Thyroid gland (tissue), 4 donors: ENCODE results near the gene REEP1. TPM values are rescaled to one million over a fixed set of nuclear protein-coding genes. Genes with fewer than 3 reads are reported as not detected.
A peak's percentile ranks its signal among the peaks of the same experiment; 100 is the strongest.

Source experiments
- DNase-seq, 2 donors: peaks; one replicate each; pipeline ENCODE4 v3.0.0-alpha.2; 2019
- H3K27ac ChIP-seq, 3 donors: fragments of 200-600 bp; sonication (generic); 1 replicate in 2 of 3; 2 replicates in 1 of 3; pipeline ENCODE4 v1.5.1; 2016 to 2019; ENCODE audit warnings: mild to moderate bottlenecking in 1 of 3, moderate library complexity in 1 of 3
- H3K27me3 ChIP-seq: fragments of 200-600 bp; sonication (generic); one replicate; pipeline ENCODE4 v1.5.1; 2019
- H3K36me3 ChIP-seq, 2 donors: fragments of 200-600 bp; sonication (generic); one replicate each; pipeline ENCODE4 v1.5.1; 2016 to 2019
- H3K4me1 ChIP-seq, 2 donors: fragments of 200-600 bp; sonication (generic); one replicate each; pipeline ENCODE4 v1.5.1; 2017 to 2019
- H3K4me3 ChIP-seq, 3 donors: fragments of 200-600 bp; sonication (generic); replicated peaks in 1 of 3; 1 replicate in 2 of 3; 2 replicates in 1 of 3; pipeline ENCODE4 v1.5.1; 2016; ENCODE audit warnings: mild to moderate bottlenecking in 1 of 3
- H3K9me3 ChIP-seq: fragments of 200-600 bp; sonication (generic); one replicate; pipeline ENCODE4 v1.5.1; 2017
- POLR2A ChIP-seq, 2 donors: fragments of 450-650 bp; IDR thresholded peaks; one replicate each; pipeline ENCODE4 v1.6.1; 2017; ENCODE audit warnings: antibody characterized with exemption in 2 of 2, mild to moderate bottlenecking in 2 of 2, moderate library complexity in 1 of 2
- WGBS, 2 donors: methylation state at CpG; one replicate each; pipeline ENCODE4 v1.1.5; 2017; 5-methylcytosine and 5-hydroxymethylcytosine counted together
- intact Hi-C: fragments of 100-400 bp; cut with DNase I; formaldehyde crosslinking; loops from one replicate; pipeline ENCODE4 v1.15.1; 2023
- total RNA-seq, 4 donors: library from RNA; depleted of rRNA; stranded (reverse); fragments of >200 nt; gene quantifications; one replicate each; pipeline ENCODE4 v1.2.3, GENCODE V29; 2016
- TF ChIP-seq, protein P1 (sequence below), 6 experiments: fragments of 200-600 bp in 3 of 6; fragments of 450-650 bp in 3 of 6; sonication (generic) in 3 of 6; IDR thresholded peaks; one replicate each; pipeline ENCODE4 v1.5.1; 2016 to 2019; ENCODE audit warnings: antibody characterized with exemption in 6 of 6, mild to moderate bottlenecking in 2 of 6, inconsistent platforms in 1 of 6, moderate library complexity in 1 of 6

Gene REEP1
- total RNA-seq, 4 donors from 2014 or later, result 2.5 to 7.1 (median 5.5) TPM

- no peaks in the 10 kb centered on the region for H3K9me3 ChIP-seq
- H3K27me3 ChIP-seq, result no peaks in the 10 kb centered on the region
- DNase-seq, result no peak
- WGBS, 2 donors, result 82 to 88% methylated on average over 5 of the region's 5 CpGs
- no peak overlapping the region for H3K27ac ChIP-seq
- H3K36me3 ChIP-seq, result no peaks in the 10 kb centered on the region
- H3K4me3 ChIP-seq, result no peak overlapping the region
- H3K4me1 ChIP-seq, result peaks cover 14 to 17% of the 10 kb centered on the region in 2 donors
- TF ChIP-seq, protein P1, sequence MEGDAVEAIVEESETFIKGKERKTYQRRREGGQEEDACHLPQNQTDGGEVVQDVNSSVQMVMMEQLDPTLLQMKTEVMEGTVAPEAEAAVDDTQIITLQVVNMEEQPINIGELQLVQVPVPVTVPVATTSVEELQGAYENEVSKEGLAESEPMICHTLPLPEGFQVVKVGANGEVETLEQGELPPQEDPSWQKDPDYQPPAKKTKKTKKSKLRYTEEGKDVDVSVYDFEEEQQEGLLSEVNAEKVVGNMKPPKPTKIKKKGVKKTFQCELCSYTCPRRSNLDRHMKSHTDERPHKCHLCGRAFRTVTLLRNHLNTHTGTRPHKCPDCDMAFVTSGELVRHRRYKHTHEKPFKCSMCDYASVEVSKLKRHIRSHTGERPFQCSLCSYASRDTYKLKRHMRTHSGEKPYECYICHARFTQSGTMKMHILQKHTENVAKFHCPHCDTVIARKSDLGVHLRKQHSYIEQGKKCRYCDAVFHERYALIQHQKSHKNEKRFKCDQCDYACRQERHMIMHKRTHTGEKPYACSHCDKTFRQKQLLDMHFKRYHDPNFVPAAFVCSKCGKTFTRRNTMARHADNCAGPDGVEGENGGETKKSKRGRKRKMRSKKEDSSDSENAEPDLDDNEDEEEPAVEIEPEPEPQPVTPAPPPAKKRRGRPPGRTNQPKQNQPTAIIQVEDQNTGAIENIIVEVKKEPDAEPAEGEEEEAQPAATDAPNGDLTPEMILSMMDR (IDR thresholded peaks at IDR 0.05), result no peak
- TF ChIP-seq POLR2A (IDR thresholded peaks at IDR 0.05), result no peak
- intact Hi-C loops, result no loop called here
Measured at GRCh38 chr2:86280191-86280667, 57.2 kb downstream of the REEP1 start.

- intact Hi-C loops, result no loop called here
- Histone ChIP-seq H3K27ac (no peak overlapping the region), H3K36me3 (no peaks in the 10 kb centered on the region), H3K4me1 (no peaks in the 10 kb centered on the region), H3K27me3 (no peaks in the 10 kb centered on the region), H3K9me3 (peaks cover 2% of the 10 kb centered on the region), H3K4me3 (no peak overlapping the region)
- WGBS, 2 donors, result 96 to 100% methylated on average over 3 of the region's 3 CpGs
- DNase-seq, result no peak
- TF ChIP-seq, protein P1 (IDR thresholded peaks at IDR 0.05), result no peak
- no peak for TF ChIP-seq POLR2A (IDR thresholded peaks at IDR 0.05)
Measured at GRCh38 chr2:86275962-86276361, 61.5 kb downstream of the REEP1 start.

- H3K27me3 ChIP-seq, result no peaks in the 10 kb centered on the region
- H3K9me3 ChIP-seq, result peaks cover 2% of the 10 kb centered on the region
- DNase-seq, result no peak
- WGBS, 2 donors, result 70 to 79% methylated on average over 4 of the region's 4 CpGs
- intact Hi-C loops, result no loop called here
- no peak overlapping the region for H3K27ac ChIP-seq
- H3K36me3 ChIP-seq, result no peaks in the 10 kb centered on the region
- TF ChIP-seq POLR2A (IDR thresholded peaks at IDR 0.05), result no peak
- TF ChIP-seq, protein P1 (IDR thresholded peaks at IDR 0.05), result no peak
- no peak overlapping the region for H3K4me3 ChIP-seq
- no peaks in the 10 kb centered on the region for H3K4me1 ChIP-seq
Measured at GRCh38 chr2:86275384-86275799, 62.0 kb downstream of the REEP1 start.

DNA sequence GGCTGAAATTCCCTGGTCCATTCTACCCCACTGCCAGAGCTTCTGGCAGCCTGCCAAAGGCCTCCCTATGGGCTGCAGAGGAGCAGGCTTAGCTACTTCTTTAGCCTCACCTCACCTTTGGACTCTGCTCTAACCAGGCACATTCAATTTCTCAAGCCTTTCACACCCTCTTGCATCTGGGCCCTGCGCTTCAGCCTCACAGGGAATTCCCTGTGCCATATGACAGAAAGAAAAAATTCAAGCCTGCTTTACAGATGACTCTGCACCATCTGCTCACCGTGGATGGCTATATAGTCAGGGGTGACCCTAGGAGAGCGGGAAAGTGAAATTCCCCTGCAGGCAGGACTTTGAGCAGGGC lies 62.5 kb downstream of the REEP1 start:
- Histone ChIP-seq H3K4me1 (no peaks in the 10 kb centered on the region), H3K9me3 (peaks cover 2% of the 10 kb centered on the region), H3K36me3 (no peaks in the 10 kb centered on the region), H3K27ac (no peak overlapping the region), H3K27me3 (no peaks in the 10 kb centered on the region), H3K4me3 (no peak overlapping the region)
- TF ChIP-seq POLR2A (IDR thresholded peaks at IDR 0.05), result no peak
- TF ChIP-seq, protein P1 (IDR thresholded peaks at IDR 0.05), result no peak
- intact Hi-C loops, result no loop called here
- WGBS, 2 donors, result 92 to 95% methylated on average over 3 of the region's 3 CpGs
- DNase-seq, result peak; percentile 18

- intact Hi-C loops, result no loop called here
- 69 to 75% methylated on average over 5 of the region's 5 CpGs for WGBS, 2 donors
- Histone ChIP-seq H3K4me1 (no peaks in the 10 kb centered on the region), H3K4me3 (no peak overlapping the region), H3K27me3 (no peaks in the 10 kb centered on the region), H3K27ac (no peak overlapping the region), H3K9me3 (peaks cover 2% of the 10 kb centered on the region), H3K36me3 (no peaks in the 10 kb centered on the region)
- DNase-seq, result no peak
- no peak for TF ChIP-seq POLR2A (IDR thresholded peaks at IDR 0.05)
- TF ChIP-seq, protein P1 (IDR thresholded peaks at IDR 0.05), result no peak
Measured at GRCh38 chr2:86274265-86274917, 63.0 kb downstream of the REEP1 start.
